ENCODE measurements around the gene NRBF2. TPM values are rescaled to one million over a fixed set of nuclear protein-coding genes. Genes with fewer than 3 reads are reported as not detected.

NRBF2 gene
- total RNA-seq, 2 experiments from 2014 or later, result 25.1 to 26.8 TPM

- no peak overlapping the region for H3K27ac Mint-ChIP-seq
- DNase-seq, result no peak
- H3K36me3 Mint-ChIP-seq (ENCODE audit: low read depth), result peaks cover 39% of the 10 kb centered on the region
- CTCF ChIA-PET, result interaction anchor here (0.7 to 6.5 kb wide), 3 partner anchors 10 to 657 kb away, joined by 3 to 40 read pairs (median 4); no protein-coding TSS in a partner anchor
- H3K4me1 Mint-ChIP-seq, result peaks cover 10% of the 10 kb centered on the region
- POLR2A ChIA-PET, result interaction anchor here (2.2 kb wide), 1 partner anchor 21 kb away, joined by 8 read pairs; no protein-coding TSS in a partner anchor
- H3K9me3 Mint-ChIP-seq, result no peaks in the 10 kb centered on the region
- H3K27me3 Mint-ChIP-seq, result no peaks in the 10 kb centered on the region
- H3K4me3 Mint-ChIP-seq, result no peak overlapping the region
These were observed 22.4 kb downstream of the NRBF2 start for GRCh38 chr10:63155388-63156020.

- H3K9me3 Mint-ChIP-seq, result no peaks in the 10 kb centered on the region
- ChIA-PET POLR2A (interaction anchor here (2.2 kb wide), 1 partner anchor 22 kb away, joined by 8 read pairs; no protein-coding TSS in a partner anchor), CTCF (interaction anchor here (0.7 to 6.5 kb wide), 9 partner anchors 8 to 658 kb away, joined by 3 to 40 read pairs (median 4); partner anchors contain the start of gene EGR2)
- no peaks in the 10 kb centered on the region for H3K27me3 Mint-ChIP-seq
- peaks cover 34% of the 10 kb centered on the region for H3K36me3 Mint-ChIP-seq (ENCODE audit: low read depth)
- H3K4me1 Mint-ChIP-seq, result peaks cover 10% of the 10 kb centered on the region
- H3K27ac Mint-ChIP-seq, result no peak overlapping the region
- no peak overlapping the region for H3K4me3 Mint-ChIP-seq
- DNase-seq, result no peak
These were observed 23.1 kb downstream of the NRBF2 start for GRCh38 chr10:63156236-63156635.

GRCh38 chr10:63157845-63158624, 24.9 kb downstream of the NRBF2 start:
- H3K36me3 Mint-ChIP-seq (ENCODE audit: low read depth), result peaks cover 26% of the 10 kb centered on the region
- CTCF ChIA-PET, result interaction anchor here (0.6 to 6.5 kb wide), 35 partner anchors 9 to 721 kb away, joined by 3 to 40 read pairs (median 5); partner anchors contain the start of gene NRBF2
- no peaks in the 10 kb centered on the region for H3K9me3 Mint-ChIP-seq
- H3K4me3 Mint-ChIP-seq, result no peak overlapping the region
- no peak overlapping the region for H3K27ac Mint-ChIP-seq
- H3K27me3 Mint-ChIP-seq, result no peaks in the 10 kb centered on the region
- H3K4me1 Mint-ChIP-seq, result peaks cover 13% of the 10 kb centered on the region
- peak; percentile 47 for DNase-seq
- POLR2A ChIA-PET, result interaction anchor here (1.4 to 2.2 kb wide), 3 partner anchors 24 to 473 kb away, joined by 3 to 8 read pairs (median 5); no protein-coding TSS in a partner anchor

GRCh38 chr10:63161592-63161991, 28.5 kb downstream of the NRBF2 start:
- no peaks in the 10 kb centered on the region for H3K27me3 Mint-ChIP-seq
- no peaks in the 10 kb centered on the region for H3K9me3 Mint-ChIP-seq
- H3K4me1 Mint-ChIP-seq, result peaks cover 13% of the 10 kb centered on the region
- no peak overlapping the region for H3K4me3 Mint-ChIP-seq
- CTCF ChIA-PET, result interaction anchor here (0.8 to 6.5 kb wide), 8 partner anchors 9 to 568 kb away, joined by 3 to 40 read pairs (median 4); partner anchors contain the start of gene NRBF2
- POLR2A ChIA-PET, result interaction anchor here (0.8 to 1.2 kb wide), 3 partner anchors 27 to 558 kb away, joined by 3 to 6 read pairs (median 3); no protein-coding TSS in a partner anchor
- H3K27ac Mint-ChIP-seq, result no peak overlapping the region
- DNase-seq, result no peak
- H3K36me3 Mint-ChIP-seq (ENCODE audit: low read depth), result peaks cover 12% of the 10 kb centered on the region

GRCh38 chr10:63164166-63164623, 31.1 kb downstream of the NRBF2 start:
- no peak overlapping the region for H3K27ac Mint-ChIP-seq
- H3K27me3 Mint-ChIP-seq, result no peaks in the 10 kb centered on the region
- CTCF ChIA-PET, result interaction anchor here (6.3 to 8.1 kb wide), 2 partner anchors 466 to 554 kb away, joined by 86 to 189 read pairs; no protein-coding TSS in a partner anchor
- no peaks in the 10 kb centered on the region for H3K9me3 Mint-ChIP-seq
- no peak for DNase-seq
- POLR2A ChIA-PET, result interaction anchor here (1.5 kb wide), 1 partner anchor 105 kb away, joined by 3 read pairs; no protein-coding TSS in a partner anchor
- H3K36me3 Mint-ChIP-seq (ENCODE audit: low read depth), result peaks cover 23% of the 10 kb centered on the region
- H3K4me1 Mint-ChIP-seq, result peaks cover 14% of the 10 kb centered on the region
- H3K4me3 Mint-ChIP-seq, result no peak overlapping the region

GRCh38 chr10:63165249-63165648, 32.1 kb downstream of the NRBF2 start:
- ChIA-PET POLR2A (interaction anchor here (1.5 to 2.8 kb wide), 2 partner anchors 104 to 357 kb away, joined by 3 to 12 read pairs; partner anchors contain the start of gene REEP3), CTCF (interaction anchor here (2.6 to 8.1 kb wide), 4 partner anchors 8 to 553 kb away, joined by 10 to 189 read pairs (median 62); no protein-coding TSS in a partner anchor)
- Mint-ChIP-seq H3K36me3 (ENCODE audit: low read depth) (peaks cover 32% of the 10 kb centered on the region), H3K4me3 (no peak overlapping the region), H3K9me3 (no peaks in the 10 kb centered on the region), H3K27ac (no peak overlapping the region), H3K27me3 (no peaks in the 10 kb centered on the region), H3K4me1 (peaks cover 23% of the 10 kb centered on the region)
- no peak for DNase-seq

GRCh38 chr10:63166742-63167258, 33.7 kb downstream of the NRBF2 start:
- H3K9me3 Mint-ChIP-seq, result no peaks in the 10 kb centered on the region
- H3K36me3 Mint-ChIP-seq (ENCODE audit: low read depth), result peaks cover 47% of the 10 kb centered on the region
- H3K27ac Mint-ChIP-seq, result no peak overlapping the region
- H3K4me3 Mint-ChIP-seq, result no peak overlapping the region
- POLR2A ChIA-PET, result interaction anchor here (1.0 to 2.8 kb wide), 8 partner anchors 41 to 554 kb away, joined by 3 to 19 read pairs (median 6); partner anchors contain the start of gene REEP3
- H3K27me3 Mint-ChIP-seq, result no peaks in the 10 kb centered on the region
- CTCF ChIA-PET, result interaction anchor here (0.7 to 8.1 kb wide), 40 partner anchors 9 to 700 kb away, joined by 3 to 189 read pairs (median 4); partner anchors contain the start of gene NRBF2
- DNase-seq, result no peak
- H3K4me1 Mint-ChIP-seq, result peaks cover 35% of the 10 kb centered on the region

GRCh38 chr10:63168821-63169462, 35.8 kb downstream of the NRBF2 start:
- no peak for DNase-seq
- Mint-ChIP-seq H3K9me3 (no peaks in the 10 kb centered on the region), H3K4me3 (no peak overlapping the region), H3K27ac (no peak overlapping the region), H3K27me3 (no peaks in the 10 kb centered on the region), H3K4me1 (peaks cover 57% of the 10 kb centered on the region), H3K36me3 (ENCODE audit: low read depth) (peaks cover 66% of the 10 kb centered on the region)
- CTCF ChIA-PET, result interaction anchor here (2.7 to 8.1 kb wide), 4 partner anchors 18 to 550 kb away, joined by 9 to 189 read pairs (median 49); partner anchors contain the start of gene NRBF2
- POLR2A ChIA-PET, result interaction anchor here (1.6 kb wide), 1 partner anchor 36 kb away, joined by 4 read pairs; the partner anchor contains the start of gene NRBF2

- Mint-ChIP-seq H3K27me3 (no peaks in the 10 kb centered on the region), H3K4me3 (no peak overlapping the region), H3K9me3 (no peaks in the 10 kb centered on the region), H3K4me1 (peaks cover 64% of the 10 kb centered on the region), H3K27ac (peak overlapping the region; percentile 28), H3K36me3 (ENCODE audit: low read depth) (peaks cover 69% of the 10 kb centered on the region)
- POLR2A ChIA-PET, result no interaction called here
- CTCF ChIA-PET, result interaction anchor here (1.1 to 8.1 kb wide), 2 partner anchors 86 to 549 kb away, joined by 3 to 189 read pairs; no protein-coding TSS in a partner anchor
- no peak for DNase-seq
These were observed 36.5 kb downstream of the NRBF2 start for GRCh38 chr10:63169624-63170023.

- Mint-ChIP-seq H3K27ac (peak overlapping the region; percentile 45), H3K4me1 (peaks cover 66% of the 10 kb centered on the region), H3K36me3 (ENCODE audit: low read depth) (peaks cover 81% of the 10 kb centered on the region), H3K27me3 (no peaks in the 10 kb centered on the region), H3K4me3 (no peak overlapping the region), H3K9me3 (no peaks in the 10 kb centered on the region)
- no peak for DNase-seq
- CTCF ChIA-PET, result interaction anchor here (0.8 to 8.1 kb wide), 2 partner anchors 13 to 547 kb away, joined by 3 to 189 read pairs; no protein-coding TSS in a partner anchor
- POLR2A ChIA-PET, result interaction anchor here (0.9 to 1.0 kb wide), 3 partner anchors 38 to 459 kb away, joined by 3 read pairs; partner anchors contain the start of gene NRBF2
These were observed 38.2 kb downstream of the NRBF2 start for GRCh38 chr10:63171255-63171855.

GRCh38 chr10:63171926-63172325, 38.8 kb downstream of the NRBF2 start:
- Mint-ChIP-seq H3K36me3 (ENCODE audit: low read depth) (peaks cover 83% of the 10 kb centered on the region), H3K4me1 (peaks cover 65% of the 10 kb centered on the region), H3K9me3 (no peaks in the 10 kb centered on the region), H3K27me3 (no peaks in the 10 kb centered on the region), H3K4me3 (no peak overlapping the region), H3K27ac (peak overlapping the region; percentile 45)
- DNase-seq, result no peak
- ChIA-PET POLR2A (interaction anchor here (1.0 kb wide), 1 partner anchor 318 kb away, joined by 3 read pairs; no protein-coding TSS in a partner anchor), CTCF (interaction anchor here (0.8 kb wide), 1 partner anchor 14 kb away, joined by 3 read pairs; no protein-coding TSS in a partner anchor)
